Choroid plexus epithelial cell (primary cell): ENCODE data around the gene SERPINB5.

Experiments used
- DNase-seq: peaks from one replicate; pipeline ENCODE4 v3.0.0-alpha.2; 2010; ENCODE audit warnings: low read depth
- H3K4me3 ChIP-seq: 2 replicates; pipeline ENCODE4 v1.5.1; 2011; ENCODE audit warnings: low read depth, mild to moderate bottlenecking, control low read depth, low read length, moderate library complexity
- TF ChIP-seq, protein P1 (sequence below): conservative IDR thresholded peaks from 2 replicates; pipeline ENCODE4 v1.5.1; 2011; ENCODE audit warnings: low read depth, mild to moderate bottlenecking, control low read depth, inconsistent platforms, low read length, moderate library complexity

SERPINB5 gene

DNA sequence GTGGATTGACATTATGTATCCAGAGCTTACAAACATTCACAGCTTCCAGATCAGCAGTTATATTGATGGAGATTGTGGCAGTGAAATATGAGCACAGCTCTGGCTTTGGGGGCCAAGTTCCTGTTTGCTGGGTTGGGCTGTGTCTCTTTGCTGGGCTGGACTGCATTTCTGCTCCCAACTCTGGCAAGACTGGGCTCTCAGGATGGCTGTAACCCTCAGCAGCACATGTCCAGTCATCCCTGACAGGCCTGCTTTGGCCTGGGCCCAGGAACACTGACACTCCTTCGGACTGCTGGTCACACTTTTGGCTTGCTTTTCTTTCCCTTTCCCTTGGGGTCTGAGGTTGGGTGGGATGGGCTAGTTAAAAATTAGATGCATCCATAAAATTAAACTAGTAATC, 36.5 kb upstream of the SERPINB5 start:
- TF ChIP-seq, protein P1, sequence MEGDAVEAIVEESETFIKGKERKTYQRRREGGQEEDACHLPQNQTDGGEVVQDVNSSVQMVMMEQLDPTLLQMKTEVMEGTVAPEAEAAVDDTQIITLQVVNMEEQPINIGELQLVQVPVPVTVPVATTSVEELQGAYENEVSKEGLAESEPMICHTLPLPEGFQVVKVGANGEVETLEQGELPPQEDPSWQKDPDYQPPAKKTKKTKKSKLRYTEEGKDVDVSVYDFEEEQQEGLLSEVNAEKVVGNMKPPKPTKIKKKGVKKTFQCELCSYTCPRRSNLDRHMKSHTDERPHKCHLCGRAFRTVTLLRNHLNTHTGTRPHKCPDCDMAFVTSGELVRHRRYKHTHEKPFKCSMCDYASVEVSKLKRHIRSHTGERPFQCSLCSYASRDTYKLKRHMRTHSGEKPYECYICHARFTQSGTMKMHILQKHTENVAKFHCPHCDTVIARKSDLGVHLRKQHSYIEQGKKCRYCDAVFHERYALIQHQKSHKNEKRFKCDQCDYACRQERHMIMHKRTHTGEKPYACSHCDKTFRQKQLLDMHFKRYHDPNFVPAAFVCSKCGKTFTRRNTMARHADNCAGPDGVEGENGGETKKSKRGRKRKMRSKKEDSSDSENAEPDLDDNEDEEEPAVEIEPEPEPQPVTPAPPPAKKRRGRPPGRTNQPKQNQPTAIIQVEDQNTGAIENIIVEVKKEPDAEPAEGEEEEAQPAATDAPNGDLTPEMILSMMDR: no peak
- DNase-seq: no peak
- no peak overlapping the region for H3K4me3 ChIP-seq

DNA sequence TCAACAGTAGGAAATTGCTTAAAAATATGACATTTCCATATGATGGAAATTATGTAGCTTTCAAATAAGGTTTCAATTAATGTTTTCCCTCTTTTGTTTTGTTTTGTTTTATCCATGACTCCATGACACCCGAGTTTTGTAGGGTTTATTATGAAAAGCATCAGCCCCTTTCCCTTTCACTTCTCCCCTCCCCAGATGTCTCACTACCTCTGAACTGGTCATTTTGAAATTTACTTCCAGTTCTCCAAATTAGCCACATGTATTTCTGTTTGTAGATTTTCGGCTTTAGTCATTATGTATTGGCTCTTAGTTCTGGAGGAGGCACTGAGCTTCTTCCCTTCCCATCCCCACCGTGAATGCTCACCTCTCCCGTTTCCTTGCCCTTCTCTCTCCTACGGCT, 35.9 kb upstream of the SERPINB5 start:
- TF ChIP-seq, protein P1: no peak
- DNase-seq: no peak
- H3K4me3 ChIP-seq: no peak overlapping the region

DNA sequence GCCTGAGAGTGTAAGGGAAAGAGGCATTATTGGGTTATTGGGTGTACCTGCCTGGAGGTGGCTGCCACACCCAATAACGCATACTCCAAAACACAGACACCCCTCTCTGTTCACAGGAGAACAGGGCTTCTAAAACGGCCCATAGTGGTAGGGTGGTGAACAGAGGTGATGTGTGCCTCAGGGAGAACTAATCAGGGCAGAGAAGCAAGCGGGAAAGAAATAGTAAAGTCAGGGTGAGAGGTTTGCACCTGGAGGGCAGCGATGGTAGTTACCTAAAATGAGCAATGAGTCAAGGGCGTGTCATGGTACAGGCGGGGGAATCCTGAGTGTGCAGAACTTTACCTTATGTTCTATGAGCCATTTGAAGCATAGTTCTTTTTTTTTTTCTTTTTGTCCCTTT, 32.9 kb upstream of the SERPINB5 start:
- DNase-seq: no peak
- TF ChIP-seq, protein P1: no peak
- no peak overlapping the region for H3K4me3 ChIP-seq

DNA sequence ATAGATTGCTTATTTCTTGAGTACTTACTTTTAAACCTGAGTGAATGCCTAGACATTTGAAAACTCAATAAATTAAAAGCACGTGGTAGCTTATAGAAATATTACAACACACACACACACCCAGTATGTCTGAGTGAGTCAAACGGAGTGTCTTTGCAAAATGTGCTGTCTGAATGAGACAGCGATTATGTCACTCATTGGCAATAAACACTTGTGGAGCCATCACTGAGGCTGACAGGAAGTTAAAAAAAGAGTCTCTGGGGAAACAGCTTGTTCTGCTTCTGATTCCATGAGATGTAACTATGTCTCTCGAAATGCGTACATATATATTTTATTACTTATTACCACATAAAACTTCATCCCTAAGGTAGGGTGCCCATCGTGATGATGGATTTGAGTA, 32.2 kb upstream of the SERPINB5 start:
- TF ChIP-seq, protein P1: no peak

DNA sequence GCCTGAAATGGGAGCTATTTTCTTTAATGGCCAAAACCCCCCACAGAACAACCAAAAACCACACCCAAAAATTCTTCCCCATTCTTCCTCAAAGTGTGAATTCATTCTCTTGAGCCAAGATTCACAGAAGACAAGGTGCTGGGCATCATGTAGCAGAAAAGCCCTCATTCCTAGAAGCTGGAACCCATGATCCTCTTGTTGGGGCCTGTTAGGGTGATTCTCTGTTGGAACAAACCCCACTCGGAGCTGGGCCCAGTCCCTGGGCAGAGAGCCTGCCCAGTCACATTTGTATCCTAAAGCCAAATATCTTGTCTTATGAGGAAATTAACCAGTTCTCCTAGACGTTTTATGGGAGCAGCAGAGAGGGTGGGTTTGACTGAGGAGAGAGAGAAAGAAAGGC, 31.7 kb upstream of the SERPINB5 start:
- TF ChIP-seq, protein P1: no peak
- DNase-seq: no peak
- no peak overlapping the region for H3K4me3 ChIP-seq

More for the DNA sequence above, 32.2 kb upstream of the SERPINB5 start:
- peak; percentile 78 for DNase-seq
- no peak overlapping the region for H3K4me3 ChIP-seq

DNA sequence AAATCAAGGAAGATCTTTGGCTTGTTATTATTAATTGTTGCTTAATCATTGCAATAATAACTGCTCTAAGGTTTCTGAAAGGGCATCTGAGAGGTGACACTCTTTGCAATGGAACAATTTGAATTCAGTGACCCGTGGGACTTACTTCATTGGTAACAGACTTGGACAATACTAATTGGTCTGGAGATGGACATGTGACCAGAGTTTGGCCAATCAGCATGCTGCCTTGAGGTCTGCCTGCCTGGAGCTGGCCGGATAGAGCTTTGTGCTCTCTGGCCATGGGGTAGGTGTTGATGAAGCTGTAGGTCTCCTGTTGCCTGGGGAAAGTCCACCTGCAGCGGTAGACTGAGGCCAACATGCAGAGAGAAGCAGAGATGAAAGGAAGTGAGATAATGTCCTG, 30.5 kb upstream of the SERPINB5 start:
- TF ChIP-seq, protein P1: no peak
- no peak for DNase-seq
- no peak overlapping the region for H3K4me3 ChIP-seq

DNA sequence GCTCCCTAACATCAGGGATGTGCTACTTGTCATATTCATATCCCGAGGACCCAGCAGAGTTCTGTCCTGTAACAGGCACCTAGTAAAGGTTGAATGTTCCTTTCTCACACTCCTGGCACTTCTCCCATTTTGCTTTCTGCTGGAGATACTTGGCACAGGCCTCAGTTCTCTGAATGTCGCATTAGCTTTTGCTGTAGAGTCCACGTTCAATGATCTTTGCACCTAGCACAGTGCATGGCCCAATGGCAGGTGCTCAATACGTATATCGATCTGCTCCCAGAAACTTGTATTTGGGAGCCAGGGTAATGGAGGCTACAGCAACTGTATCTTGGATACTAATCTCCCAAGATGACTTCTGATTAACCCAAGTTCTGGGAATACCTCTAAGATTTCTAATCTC, 29.7 kb upstream of the SERPINB5 start:
- TF ChIP-seq, protein P1: no peak
- no peak overlapping the region for H3K4me3 ChIP-seq
- no peak for DNase-seq
